Measurements from ENCODE around the gene DBI.

The DBI gene

GRCh38 chr2:119393971-119394748 lies 27.4 kb downstream of the DBI start:
- Histone ChIP-seq H3K9me2 (replicated peaks; ENCODE audit: insufficient read depth, low read length) (no peaks in the 10 kb centered on the region), H3F3A (ENCODE audit: insufficient read depth, low read length) (no peaks in the 10 kb centered on the region), H3K27me3 (replicated peaks; ENCODE audit: insufficient read depth, low read length) (no peaks in the 10 kb centered on the region), H3K36me3 (replicated peaks; ENCODE audit: insufficient read depth, low read length) (no peaks in the 10 kb centered on the region), H3K4me2 (ENCODE audit: low read depth, low read length) (no peak overlapping the region), H3K4me3 (ENCODE audit: low read length) (no peak overlapping the region), H3K9me3 (replicated peaks; ENCODE audit: insufficient read depth, low read length) (no peaks in the 10 kb centered on the region), H3K4me1 (ENCODE audit: low read length) (0 out of 2 replicates have a peak, but pooled peaks cover 3% of the 10 kb centered on the region), H3K27ac (ENCODE audit: low read length) (no peak overlapping the region), H3K9ac (ENCODE audit: low read length) (no peak overlapping the region), H4K20me1 (ENCODE audit: insufficient read depth, low read length) (no peaks in the 10 kb centered on the region), H2AFZ (ENCODE audit: low read length) (no peak overlapping the region), H3K79me2 (ENCODE audit: low read length) (no peaks in the 10 kb centered on the region)
- TF ChIP-seq CTCF (IDR thresholded peaks at IDR 0.05; ENCODE audit: low read length) (no peak), EZH2 (optimal IDR thresholded peaks at IDR 0.05; ENCODE audit: low read depth, low read length) (no peak), EZH2phosphoT487 (IDR thresholded peaks at IDR 0.05; ENCODE audit: low read length) (no peak)
- DNase-seq = no peak

- no peaks in the 10 kb centered on the region for H3K27me3 ChIP-seq (replicated peaks; ENCODE audit: insufficient read depth, low read length)
- no peaks in the 10 kb centered on the region for H3K79me2 ChIP-seq (ENCODE audit: low read length)
- no peaks in the 10 kb centered on the region for H3K9me3 ChIP-seq (replicated peaks; ENCODE audit: insufficient read depth, low read length)
- TF ChIP-seq CTCF (IDR thresholded peaks at IDR 0.05; ENCODE audit: low read length) = no peak
- no peak for TF ChIP-seq EZH2phosphoT487 (IDR thresholded peaks at IDR 0.05; ENCODE audit: low read length)
- no peak for TF ChIP-seq EZH2 (optimal IDR thresholded peaks at IDR 0.05; ENCODE audit: low read depth, low read length)
- no peaks in the 10 kb centered on the region for H3K4me1 ChIP-seq (ENCODE audit: low read length)
- H3K4me2 ChIP-seq (ENCODE audit: low read depth, low read length) = no peak overlapping the region
- H3K9me2 ChIP-seq (replicated peaks; ENCODE audit: insufficient read depth, low read length) = no peaks in the 10 kb centered on the region
- no peak overlapping the region for H2AFZ ChIP-seq (ENCODE audit: low read length)
- no peaks in the 10 kb centered on the region for H3K36me3 ChIP-seq (replicated peaks; ENCODE audit: insufficient read depth, low read length)
- no peak overlapping the region for H3K4me3 ChIP-seq (ENCODE audit: low read length)
- no peaks in the 10 kb centered on the region for H3F3A ChIP-seq (ENCODE audit: insufficient read depth, low read length)
- DNase-seq = no peak
- H3K27ac ChIP-seq (ENCODE audit: low read length) = no peak overlapping the region
- no peaks in the 10 kb centered on the region for H4K20me1 ChIP-seq (ENCODE audit: insufficient read depth, low read length)
- H3K9ac ChIP-seq (ENCODE audit: low read length) = no peak overlapping the region
These were observed 30.4 kb downstream of the DBI start for GRCh38 chr2:119397196-119397595.

GRCh38 chr2:119402106-119402505 lies 35.3 kb downstream of the DBI start:
- no peak for TF ChIP-seq EZH2phosphoT487 (IDR thresholded peaks at IDR 0.05; ENCODE audit: low read length)
- no peak for TF ChIP-seq EZH2 (optimal IDR thresholded peaks at IDR 0.05; ENCODE audit: low read depth, low read length)
- no peaks in the 10 kb centered on the region for H3K79me2 ChIP-seq (ENCODE audit: low read length)
- H3K4me3 ChIP-seq (ENCODE audit: low read length) = no peak overlapping the region
- H2AFZ ChIP-seq (ENCODE audit: low read length) = no peak overlapping the region
- H3K36me3 ChIP-seq (replicated peaks; ENCODE audit: insufficient read depth, low read length) = no peaks in the 10 kb centered on the region
- H3K9ac ChIP-seq (ENCODE audit: low read length) = no peak overlapping the region
- H3K4me1 ChIP-seq (ENCODE audit: low read length) = peaks cover 6% of the 10 kb centered on the region; the same call in 1 of the 2 replicates
- DNase-seq = no peak
- no peak overlapping the region for H3K4me2 ChIP-seq (ENCODE audit: low read depth, low read length)
- H3K27ac ChIP-seq (ENCODE audit: low read length) = no peak overlapping the region
- no peaks in the 10 kb centered on the region for H3K27me3 ChIP-seq (replicated peaks; ENCODE audit: insufficient read depth, low read length)
- no peaks in the 10 kb centered on the region for H3K9me2 ChIP-seq (replicated peaks; ENCODE audit: insufficient read depth, low read length)
- H3F3A ChIP-seq (ENCODE audit: insufficient read depth, low read length) = no peaks in the 10 kb centered on the region
- H4K20me1 ChIP-seq (ENCODE audit: insufficient read depth, low read length) = no peaks in the 10 kb centered on the region
- H3K9me3 ChIP-seq (replicated peaks; ENCODE audit: insufficient read depth, low read length) = no peaks in the 10 kb centered on the region
